NOMO-1 treated with dmso at 0.1 percent for 144 hours (cell line): ENCODE data around the gene RSU1.
"Not testable (repeated sequence)": the region's sequence is repeated elsewhere in the genome, so short reads cannot be mapped to it uniquely, and the experiment has no call there.

ENCODE experiments used
- DNase-seq: peaks from one replicate; lab custom pipeline; 2025; ENCODE audit not compliant: unreplicated experiment; lab: John Stamatoyannopoulos, UW

The RSU1 gene

DNA sequence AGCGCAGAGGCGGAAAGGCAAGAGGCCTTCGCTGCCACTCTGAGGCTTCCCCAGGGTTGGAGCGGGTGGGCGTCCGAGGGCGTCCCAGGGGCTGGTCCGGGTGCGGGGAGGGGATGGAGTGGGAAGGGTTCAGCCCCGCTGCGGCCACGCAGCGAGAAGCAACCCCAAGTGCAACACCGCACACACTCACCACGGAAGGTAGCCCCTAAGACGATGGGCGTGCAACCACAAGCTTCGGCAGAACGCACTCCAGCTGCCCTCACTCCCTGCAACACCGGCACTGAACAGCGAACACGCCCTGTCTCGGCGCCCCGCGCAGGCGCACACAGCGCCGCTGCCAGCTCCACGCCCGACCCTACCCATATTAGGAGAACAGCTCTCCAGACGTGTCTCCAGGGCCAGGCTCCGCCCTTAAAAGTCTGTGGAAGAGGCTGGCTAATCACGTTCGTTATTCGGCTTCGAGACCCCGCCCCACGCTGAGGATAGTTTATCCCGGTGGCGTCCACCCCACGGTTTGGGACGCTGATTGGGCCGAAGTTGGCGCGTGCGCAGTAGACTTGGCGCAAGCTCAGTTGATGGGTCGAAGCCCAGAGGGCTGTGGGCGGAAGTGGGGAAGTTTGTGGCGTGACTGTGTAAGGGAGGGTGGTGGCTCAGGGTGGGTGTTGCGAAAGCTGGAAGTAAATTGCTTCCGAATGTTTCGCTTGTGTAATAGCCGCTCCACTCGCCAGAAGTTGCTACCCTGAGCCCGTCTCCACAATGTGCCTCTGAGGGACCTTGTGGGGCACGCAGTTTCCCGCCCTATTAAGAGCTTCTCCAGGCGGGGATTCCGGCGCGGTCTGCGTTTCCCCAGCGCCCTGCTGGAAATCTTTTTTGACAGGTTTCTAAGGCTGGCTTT is at the start of gene RSU1:
TSS of gene RSU1 (minus strand) at position 300 of the 895 bp plus-strand sequence. CDS start 343 bp downstream, outside the sequence.
- DNase-seq, result peak; percentile 100

DNA sequence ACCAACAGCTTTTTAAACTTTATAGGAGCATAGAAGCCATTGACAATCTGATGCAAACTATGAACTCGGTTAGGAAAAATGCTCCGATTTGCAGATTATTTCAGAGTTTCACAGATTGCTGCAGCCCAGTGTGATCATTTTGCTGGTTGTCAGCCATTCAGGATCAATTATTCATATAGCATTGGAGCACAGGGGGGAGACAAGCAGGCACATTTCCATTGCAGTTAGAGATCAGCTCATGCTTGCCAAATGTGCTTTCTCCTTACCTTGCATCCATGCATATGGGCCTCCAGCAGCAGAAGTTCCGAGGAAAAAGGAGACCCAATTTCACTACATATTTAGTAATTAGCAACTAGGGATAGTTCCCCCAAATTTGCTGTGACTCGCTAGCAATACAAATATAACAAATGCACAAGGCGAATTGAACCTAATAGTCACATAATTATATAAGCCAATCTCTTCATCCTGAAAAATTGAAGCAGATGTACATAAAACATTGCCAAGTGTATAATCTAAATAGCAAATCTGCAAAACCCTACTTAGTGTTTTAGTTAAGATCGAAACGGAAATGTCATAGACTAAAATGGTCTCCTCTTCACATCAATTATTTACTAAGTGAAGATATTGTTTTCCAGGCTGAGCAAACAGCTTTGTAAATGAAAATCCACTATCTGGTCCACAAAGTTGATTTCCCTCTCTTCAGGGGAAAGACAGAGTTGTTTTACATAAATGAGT is 49.5 kb upstream of the RSU1 start:
- no peak for DNase-seq

DNA sequence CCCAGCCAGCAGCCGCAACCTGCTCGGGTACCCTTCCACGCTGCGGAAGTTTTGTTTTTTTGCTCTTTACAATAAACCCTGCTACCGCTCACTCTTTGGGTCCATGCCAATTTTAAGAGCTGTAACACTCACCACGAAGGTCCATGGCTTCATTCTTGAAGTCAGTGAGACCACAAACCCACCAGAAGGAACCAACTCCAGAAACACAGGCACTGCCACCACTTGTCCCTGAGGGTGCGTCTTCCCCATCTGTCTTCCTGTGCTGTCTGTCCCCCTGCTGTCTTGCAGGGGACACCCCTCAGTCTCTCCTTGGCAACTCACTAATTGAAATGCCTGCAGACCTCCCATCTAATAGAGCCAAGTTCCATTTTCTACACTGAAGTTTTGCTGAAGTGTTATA is 48.5 kb upstream of the RSU1 start:
- DNase-seq, result no peak

DNA sequence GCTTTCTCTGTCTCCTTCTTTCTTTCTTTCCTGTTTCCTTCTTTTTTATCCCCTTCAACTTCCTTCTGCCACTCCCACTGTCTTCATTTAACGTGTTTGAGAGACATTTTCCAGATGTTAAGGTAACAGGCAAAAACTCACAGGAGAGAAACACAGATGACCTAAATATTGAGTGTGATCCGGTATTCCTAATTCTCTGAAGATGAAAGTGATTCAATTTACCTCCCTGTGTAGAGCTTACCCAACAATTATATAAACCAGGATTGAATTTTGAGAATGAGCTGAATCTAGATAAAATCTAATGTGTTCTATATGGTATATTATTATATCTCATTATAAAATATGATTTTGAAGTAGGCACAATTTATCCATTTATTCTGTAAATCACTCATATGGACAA is 46.5 kb upstream of the RSU1 start:
- DNase-seq, result no peak

DNA sequence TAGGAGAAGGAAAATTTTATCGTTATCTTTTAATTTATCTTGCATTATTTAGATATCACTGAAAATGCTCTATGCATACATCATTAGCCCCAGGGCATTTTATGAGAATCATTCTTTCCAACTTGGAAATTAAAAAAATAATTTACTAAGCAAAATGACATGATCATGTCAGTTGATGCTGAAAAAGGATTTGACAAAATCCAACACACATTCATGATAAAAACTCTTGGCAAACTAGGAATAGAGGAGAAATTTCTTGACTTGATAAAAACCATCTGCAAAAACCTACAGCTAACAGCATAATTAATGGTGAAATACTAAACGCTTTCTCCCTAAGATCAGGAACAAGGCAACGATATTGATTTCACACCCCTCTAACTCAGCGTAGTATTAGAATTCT is 40.2 kb upstream of the RSU1 start:
- no peak for DNase-seq

DNA sequence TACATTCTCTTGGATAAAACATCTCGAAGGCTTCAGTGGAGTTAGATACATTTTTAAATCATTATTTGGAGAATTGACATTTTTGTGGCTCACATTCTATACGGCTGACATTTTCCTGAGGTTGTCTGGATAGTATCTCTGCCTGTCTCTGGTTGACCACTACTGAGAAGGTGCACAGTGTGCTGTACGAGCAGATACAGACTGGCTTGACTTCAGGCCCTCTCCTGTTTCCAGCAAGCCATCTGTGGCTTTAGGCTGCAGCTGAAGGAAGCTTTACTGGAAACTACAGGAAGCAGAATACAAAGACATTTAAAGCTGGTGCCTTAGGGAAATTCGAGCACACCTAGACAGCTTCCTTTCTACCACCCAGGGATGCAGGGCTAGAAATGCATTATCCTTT is 39.3 kb upstream of the RSU1 start:
- DNase-seq, result no peak

DNA sequence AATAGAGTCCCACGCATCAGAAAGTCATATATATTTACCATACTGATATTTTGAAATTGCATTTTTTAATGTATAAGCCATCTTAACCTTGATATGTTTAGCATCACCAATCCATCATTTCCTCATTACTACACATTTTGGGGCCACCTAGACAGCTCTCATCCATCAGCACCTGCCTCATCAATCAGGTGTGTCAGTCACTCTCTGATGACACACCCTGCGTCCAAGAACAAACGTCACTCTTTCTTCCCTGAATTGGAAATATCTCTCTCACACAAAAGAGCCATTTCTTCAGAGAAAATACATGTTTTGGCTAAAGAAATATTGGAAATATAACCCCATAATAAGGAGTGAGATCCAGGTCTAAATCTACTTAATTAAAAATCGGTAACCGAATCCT is 38.9 kb upstream of the RSU1 start:
- no peak for DNase-seq

DNA sequence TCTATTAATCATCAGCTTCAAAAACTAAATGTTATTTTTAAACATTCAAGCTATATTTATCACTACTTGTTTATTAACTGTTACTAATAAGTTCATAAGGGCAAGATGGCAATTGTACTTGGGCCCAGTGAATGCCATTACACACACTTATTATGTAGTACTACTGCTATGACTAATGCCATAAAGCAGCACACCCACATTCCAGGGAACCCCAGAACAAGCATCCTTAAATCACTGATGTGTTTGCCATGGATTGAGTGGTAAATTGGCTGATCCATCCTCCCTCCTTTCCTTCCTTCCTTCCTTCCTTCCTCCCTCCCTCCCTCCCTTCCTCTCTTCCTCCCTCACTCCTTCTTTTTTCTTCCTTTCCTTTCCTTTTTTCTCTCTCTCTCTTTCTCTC is 37.4 kb upstream of the RSU1 start:
- DNase-seq, result no peak

DNA sequence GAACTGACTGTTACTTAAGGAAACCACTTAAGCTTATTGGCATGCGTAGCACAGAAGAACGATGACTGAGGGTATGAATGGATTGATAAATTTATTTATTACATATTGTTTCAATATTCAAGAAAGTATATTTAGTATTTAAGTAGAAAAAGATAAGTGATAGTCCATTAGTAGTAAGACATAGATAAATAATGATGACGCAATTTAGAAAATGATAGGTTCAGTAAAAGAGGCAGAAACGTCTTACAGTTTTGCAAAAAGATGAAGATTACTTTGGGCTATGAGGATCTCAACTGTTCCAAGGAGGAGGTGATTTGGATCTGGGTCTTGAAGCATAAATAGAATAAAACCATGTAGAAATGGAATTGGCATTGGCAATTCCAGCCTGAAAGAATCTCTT is 36.6 kb upstream of the RSU1 start:
- DNase-seq, result no peak

DNA sequence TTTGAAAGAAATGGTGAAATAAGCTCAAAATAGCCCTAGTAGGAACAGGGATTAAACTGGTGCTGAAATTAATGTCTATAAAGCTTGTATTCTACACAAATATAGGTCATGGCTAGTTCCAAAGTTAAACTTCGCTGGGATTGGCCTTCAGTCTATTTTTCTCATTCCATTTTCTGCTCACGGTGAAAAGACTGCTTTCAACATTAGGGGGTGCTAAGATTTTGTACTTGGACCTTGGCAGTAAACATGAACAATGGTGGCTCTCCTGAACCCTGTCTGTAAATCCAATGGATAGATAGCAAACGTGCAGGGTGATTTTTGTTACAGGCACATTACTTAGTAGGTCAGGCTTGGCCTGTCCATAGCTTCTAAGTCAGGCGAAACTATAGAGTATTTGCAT is 36.0 kb upstream of the RSU1 start:
- no peak for DNase-seq

DNA sequence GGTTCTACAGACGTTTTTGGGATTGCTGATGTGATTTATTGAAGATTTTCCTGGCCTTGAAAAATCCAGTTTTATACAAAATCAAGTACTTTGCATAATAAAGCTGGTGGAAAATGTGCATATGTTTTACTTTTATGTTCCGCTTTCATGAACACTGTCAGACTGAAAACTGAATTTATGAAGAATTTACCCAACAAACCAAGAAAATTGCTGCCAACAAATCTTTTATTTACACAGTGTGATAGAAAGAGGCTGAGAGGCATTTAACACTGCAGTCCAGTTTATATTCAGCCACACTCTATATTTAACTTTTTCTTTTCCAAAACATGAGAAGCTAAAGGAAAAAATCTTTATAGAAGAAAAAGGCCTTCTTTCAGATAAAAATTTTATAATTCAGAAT is 35.4 kb upstream of the RSU1 start:
- no peak for DNase-seq

DNA sequence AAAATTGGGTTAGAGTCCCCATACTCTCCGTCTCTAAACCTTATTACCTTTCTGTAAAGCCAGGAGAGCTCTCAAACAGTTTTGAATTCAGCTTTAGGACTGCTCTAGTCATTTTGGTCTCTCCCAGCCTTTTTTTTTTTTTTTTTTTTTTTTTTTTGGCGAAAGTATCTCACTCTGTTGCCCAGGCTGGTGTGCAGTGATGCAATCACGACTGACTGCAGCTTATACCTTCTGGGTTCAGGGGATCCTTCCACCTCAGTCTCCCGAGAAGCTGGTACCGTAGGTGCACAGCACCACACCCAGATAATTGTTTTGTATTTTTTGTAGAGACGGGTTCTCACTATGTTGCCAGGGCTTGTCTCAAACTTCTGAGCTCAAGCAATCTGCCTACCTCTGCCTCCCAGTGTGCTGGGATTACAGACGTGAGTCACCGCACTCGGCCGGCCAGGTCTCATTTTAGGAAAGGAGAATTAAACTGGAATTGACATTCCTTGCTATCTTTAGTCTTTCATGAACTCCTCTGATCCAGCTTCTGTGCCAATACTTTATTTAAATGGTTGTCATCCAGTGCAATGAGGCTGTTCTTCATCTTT is 31.4 kb upstream of the RSU1 start:
- no peak for DNase-seq

DNA sequence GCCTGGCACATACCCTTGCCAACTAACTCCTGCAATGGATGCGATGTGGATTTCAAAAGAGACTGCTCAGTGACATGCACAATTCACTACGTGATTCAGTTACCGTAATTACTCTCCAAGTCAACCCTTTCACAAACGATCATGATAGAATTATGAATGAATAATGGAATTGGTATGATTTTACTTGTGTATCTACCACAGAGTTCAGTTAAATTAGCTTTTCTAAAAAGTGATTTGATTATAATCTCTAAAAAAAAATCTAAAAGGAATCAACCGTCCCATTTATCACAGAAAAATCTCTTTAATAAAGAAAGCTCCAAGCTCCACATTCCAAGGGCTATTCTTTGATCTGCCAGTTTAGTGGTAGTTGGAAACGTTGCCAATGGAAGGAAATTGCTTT is 30.4 kb upstream of the RSU1 start:
- no peak for DNase-seq

DNA sequence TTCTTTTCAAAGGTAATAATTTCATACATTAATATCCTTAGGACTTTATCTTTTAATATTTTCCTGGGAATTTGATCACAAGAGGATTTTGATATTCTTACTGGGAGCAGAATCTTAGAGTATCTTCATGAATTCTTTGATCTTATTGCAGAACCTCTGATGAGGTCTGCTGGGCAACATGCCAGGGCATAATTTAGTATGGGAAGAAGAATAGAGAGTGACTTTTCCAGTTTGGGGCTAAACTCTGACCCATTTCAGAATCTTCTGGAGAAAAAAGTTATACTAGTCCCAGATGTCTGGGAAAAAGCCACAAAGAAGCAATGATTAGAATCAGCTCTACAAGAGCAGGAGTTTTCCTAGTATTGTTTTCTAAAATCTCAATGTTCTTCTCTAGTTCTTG is 28.0 kb upstream of the RSU1 start:
- DNase-seq, result no peak

DNA sequence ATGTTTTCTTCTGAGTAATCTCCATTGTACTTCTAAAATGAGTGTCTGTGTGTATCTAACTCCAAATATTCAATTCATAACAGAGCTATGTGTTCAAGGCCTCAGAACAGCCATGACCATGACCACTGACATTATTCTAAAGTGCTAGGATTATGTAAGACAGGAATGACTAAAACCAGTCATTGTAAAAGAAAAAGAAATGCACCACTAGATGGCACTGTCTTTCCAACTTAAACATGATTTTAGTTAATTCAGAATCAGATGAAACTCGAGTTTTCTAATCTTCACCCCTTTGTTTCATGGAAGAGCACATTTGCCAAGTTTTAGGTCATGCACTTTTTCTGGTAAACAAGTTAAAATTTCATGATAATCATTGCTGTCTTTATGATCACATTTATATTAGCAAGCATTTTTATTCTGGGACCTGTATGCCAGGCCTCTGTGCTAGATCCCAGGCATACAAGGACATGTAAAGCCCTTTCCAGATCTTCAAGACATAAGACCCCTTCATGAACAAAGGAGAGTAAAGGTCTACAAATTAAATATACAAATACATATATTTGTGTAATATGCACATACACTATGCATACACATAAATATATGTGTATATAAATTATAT is 26.1 kb upstream of the RSU1 start:
- DNase-seq, result no peak

DNA sequence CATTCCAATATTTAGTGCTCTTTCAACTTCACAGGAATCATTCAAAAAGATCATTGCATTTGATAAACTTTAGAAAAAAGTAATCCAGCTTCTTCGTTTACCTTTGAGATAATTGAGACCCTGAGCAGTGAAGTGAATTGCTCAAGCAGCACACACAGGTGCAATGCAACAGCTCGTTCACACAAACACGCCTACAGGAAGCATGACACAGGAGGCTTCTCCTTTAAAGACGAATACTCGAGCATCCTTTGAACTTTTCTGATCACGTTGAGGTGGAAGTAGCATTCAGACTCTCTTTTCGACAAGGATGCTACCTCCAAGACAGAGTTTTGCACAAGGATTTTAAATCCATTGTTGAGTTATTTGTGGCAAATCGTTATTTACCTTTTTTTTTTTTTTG is 18.0 kb upstream of the RSU1 start:
- DNase-seq, result no peak

DNA sequence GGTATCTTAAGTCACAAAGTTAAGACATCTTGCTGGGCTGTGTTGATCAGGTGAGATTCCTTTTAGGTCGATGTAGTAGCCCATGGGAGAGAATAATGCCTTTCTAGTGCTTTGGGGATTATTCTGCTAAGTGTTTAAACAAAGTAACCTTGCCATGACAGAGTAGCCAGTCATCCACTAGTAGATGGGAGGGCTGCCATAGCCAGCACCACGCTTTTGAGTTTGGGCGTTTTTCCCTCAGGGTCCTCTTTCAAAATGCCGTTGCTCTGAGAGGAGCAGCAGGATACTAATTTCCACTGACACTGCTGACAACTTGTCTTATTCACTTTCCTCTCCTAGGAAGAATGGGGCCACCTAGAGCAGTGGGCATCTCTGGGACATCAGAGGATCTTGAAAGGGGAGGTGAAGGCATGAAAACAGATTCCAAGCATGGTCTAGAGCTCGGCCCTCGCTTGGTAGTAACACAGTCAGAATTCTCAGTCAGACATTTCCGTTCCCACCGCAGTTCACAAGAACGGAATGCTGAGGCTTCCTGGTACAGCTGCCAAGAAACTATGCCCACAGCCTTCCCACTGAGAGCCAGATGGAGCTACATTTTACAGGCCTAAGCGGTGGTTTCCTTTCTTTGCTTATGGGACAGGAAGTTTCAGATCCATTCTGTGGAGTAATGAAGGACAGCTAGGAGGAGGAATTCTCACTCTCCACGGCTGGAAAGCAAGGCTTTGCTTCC is 15.3 kb upstream of the RSU1 start:
- DNase-seq, result no peak

DNA sequence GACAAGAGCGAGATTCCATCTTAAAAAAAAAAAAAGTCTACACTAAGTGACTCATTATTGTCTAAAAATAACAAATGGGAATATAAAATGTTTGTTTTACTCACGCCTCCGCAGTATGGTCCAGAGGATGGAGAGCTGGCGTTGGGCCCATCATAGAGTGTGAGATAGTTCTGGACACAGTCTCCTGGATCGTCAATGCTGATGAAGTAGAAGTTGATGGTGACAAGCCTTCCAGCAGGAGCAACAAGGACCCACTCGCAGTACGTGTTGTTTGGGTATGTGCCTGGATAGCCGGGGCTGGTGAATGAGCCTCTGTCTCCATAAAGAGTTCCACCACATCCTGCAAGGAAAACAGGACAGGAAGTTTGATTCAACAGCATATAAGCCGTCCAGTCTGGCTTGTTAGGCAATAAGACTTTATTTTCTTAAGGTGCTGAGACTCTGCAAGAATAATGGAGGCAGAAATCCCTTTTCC is 11.5 kb upstream of the RSU1 start:
- no peak for DNase-seq

DNA sequence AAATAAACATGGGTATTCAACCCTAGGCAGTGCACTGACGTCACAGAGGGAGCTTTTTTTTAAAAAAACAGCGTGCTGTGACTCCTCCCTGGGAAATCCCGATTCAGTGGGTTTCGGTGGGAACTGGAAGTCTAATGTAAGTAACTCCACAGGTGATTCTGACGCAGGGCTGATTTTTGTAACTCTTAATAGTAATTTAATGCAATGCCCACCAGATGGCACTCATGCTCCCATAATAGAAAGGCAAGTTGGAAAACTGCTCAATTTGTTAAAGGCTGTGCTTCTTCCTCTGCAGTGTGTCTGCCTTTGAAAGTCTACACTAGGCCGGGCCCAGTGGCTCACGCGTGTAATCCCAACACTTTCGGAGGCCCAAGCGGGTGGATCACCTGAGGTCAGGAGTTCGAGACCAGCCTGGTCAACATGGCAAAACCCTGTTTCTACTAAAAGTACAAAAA is 10.9 kb upstream of the RSU1 start:
- peak; percentile 55 for DNase-seq

DNA sequence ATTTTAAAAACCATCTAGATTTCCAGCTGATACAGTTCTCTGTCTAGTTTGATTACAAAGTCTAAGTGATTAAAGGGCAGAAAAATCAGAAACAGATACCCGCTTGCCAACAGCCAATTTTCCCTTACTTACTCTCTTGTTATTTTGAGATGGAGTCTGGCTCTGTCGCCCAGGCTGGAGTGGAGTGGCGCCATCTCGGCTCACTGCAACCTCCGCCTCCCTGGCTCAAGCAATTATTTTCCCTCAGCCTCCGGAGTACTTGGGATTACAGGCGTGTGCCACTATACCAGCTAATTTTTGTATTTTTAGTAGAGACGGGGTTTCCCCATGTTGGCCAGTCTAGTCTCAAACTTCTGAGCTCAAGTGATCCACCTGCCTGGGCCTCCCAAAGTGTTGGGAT is 10.2 kb upstream of the RSU1 start:
- not testable (repeated sequence) for DNase-seq
